SK-N-SH (cell line): ENCODE measurements around the gene OR1J1.

Experiments
- EZH2phosphoT487 ChIP-seq: fragments of 200-600 bp; sonication (generic); IDR thresholded peaks from 2 replicates; pipeline ENCODE4 v1.6.1; 2017; ENCODE audit warnings: low read depth, mixed run types, mild to moderate bottlenecking, antibody characterized with exemption, moderate library complexity, borderline replicate concordance
- GABPA ChIP-seq: IDR thresholded peaks from 2 replicates; pipeline ENCODE4 v1.4.0; 2012; ENCODE audit warnings: low read depth, mild to moderate bottlenecking
- MXI1 ChIP-seq: IDR thresholded peaks from 2 replicates; pipeline ENCODE4 v1.6.1; 2012; ENCODE audit warnings: mild to moderate bottlenecking, low read depth, low read length, improper control_type of control experiment
- POLR2AphosphoS5 ChIP-seq: IDR thresholded peaks from 2 replicates; pipeline ENCODE4 v1.6.1; 2012; ENCODE audit warnings: low read depth, low read length
- RCOR1 ChIP-seq: fragments of 150-350 bp; IDR thresholded peaks from 2 replicates; pipeline ENCODE4 v1.6.1; 2017; ENCODE audit warnings: antibody characterized with exemption, low read length
- SMC3 ChIP-seq: IDR thresholded peaks from 2 replicates; pipeline ENCODE4 v1.6.1; 2012; ENCODE audit warnings: low read depth, low read length, improper control_type of control experiment
- TF ChIP-seq, protein P1 (sequence below): fragments of 200-600 bp; sonication (generic); IDR thresholded peaks from 2 replicates; pipeline ENCODE4 v1.6.1; 2017; ENCODE audit warnings: antibody characterized with exemption, mild to moderate bottlenecking, moderate library complexity

DNA sequence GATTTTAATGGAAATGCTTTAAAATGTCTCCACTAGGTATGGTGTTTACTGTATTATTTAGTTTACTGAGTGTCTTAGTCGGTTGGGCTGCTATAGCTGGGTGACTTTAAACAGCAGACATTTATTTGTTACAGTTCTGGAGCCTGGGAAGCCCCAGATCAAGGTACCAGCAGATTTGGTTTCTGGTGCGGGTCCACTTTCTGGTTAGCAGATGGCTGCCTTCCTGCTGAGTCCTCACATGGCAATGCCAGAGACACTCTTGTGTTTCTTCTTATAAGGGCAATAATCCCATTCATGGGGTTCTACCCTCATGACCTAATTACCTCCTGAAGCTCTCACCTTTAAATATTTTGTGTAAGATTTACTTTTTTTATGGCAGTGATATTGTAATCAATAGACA is 40.5 kb upstream of the OR1J1 start:
- TF ChIP-seq, protein P1, sequence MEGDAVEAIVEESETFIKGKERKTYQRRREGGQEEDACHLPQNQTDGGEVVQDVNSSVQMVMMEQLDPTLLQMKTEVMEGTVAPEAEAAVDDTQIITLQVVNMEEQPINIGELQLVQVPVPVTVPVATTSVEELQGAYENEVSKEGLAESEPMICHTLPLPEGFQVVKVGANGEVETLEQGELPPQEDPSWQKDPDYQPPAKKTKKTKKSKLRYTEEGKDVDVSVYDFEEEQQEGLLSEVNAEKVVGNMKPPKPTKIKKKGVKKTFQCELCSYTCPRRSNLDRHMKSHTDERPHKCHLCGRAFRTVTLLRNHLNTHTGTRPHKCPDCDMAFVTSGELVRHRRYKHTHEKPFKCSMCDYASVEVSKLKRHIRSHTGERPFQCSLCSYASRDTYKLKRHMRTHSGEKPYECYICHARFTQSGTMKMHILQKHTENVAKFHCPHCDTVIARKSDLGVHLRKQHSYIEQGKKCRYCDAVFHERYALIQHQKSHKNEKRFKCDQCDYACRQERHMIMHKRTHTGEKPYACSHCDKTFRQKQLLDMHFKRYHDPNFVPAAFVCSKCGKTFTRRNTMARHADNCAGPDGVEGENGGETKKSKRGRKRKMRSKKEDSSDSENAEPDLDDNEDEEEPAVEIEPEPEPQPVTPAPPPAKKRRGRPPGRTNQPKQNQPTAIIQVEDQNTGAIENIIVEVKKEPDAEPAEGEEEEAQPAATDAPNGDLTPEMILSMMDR: no peak
- TF ChIP-seq EZH2phosphoT487: no peak
- TF ChIP-seq POLR2AphosphoS5: no peak
- TF ChIP-seq GABPA: no peak
- no peak for TF ChIP-seq MXI1
- TF ChIP-seq RCOR1: no peak
- no peak for TF ChIP-seq SMC3
